Keratinocyte (primary cell): ENCODE data around the gene GTSF1L. TPM values are rescaled to one million over a fixed set of nuclear protein-coding genes. Genes with fewer than 3 reads are reported as not detected.

Source experiments
- DNase-seq: peaks from one replicate; pipeline ENCODE4 v3.0.0-alpha.2; 2011; ENCODE audit warnings: low read depth, missing footprints, low spot score
- FAIRE-seq: peaks from 2 replicates; lab custom pipeline; 2011; peaks lifted over from hg19 to GRCh38; lab: Jason Lieb, UNC
- H2AFZ ChIP-seq: 2 replicates; pipeline ENCODE4 v1.6.0; 2012; ENCODE audit warnings: low read length, control low read depth, inconsistent platforms; ENCODE audit not compliant: control insufficient read depth
- H3K27ac ChIP-seq: 2 replicates; pipeline ENCODE4 v1.5.1; 2011; ENCODE audit warnings: low read length; ENCODE audit not compliant: control insufficient read depth, insufficient read depth
- H3K27me3 ChIP-seq: 3 replicates; pipeline ENCODE4 v1.6.0; 2011; ENCODE audit warnings: low read length; ENCODE audit not compliant: control insufficient read depth, insufficient read depth; ENCODE audit errors: extremely low read depth
- H3K36me3 ChIP-seq, 2 experiments: 2 replicates in 1 of 2; 3 replicates in 1 of 2; pipeline ENCODE4 v1.5.1; 2011; ENCODE audit warnings: low read length in 2 of 2, mild to moderate bottlenecking in 1 of 2; ENCODE audit not compliant: control insufficient read depth in 2 of 2, insufficient read depth in 2 of 2; ENCODE audit errors: extremely low read depth in 1 of 2
- H3K4me1 ChIP-seq: 3 replicates; pipeline ENCODE4 v1.5.1; 2011; ENCODE audit warnings: low read length; ENCODE audit not compliant: control insufficient read depth, insufficient read depth; ENCODE audit errors: extremely low read depth
- H3K4me2 ChIP-seq: 3 replicates; pipeline ENCODE4 v1.6.0; 2011; ENCODE audit warnings: low read depth, low read length; ENCODE audit not compliant: control insufficient read depth, insufficient read depth; ENCODE audit errors: extremely low read depth
- H3K4me3 ChIP-seq, 3 experiments: fragments of 200-600 bp in 1 of 3; sonication (generic) in 1 of 3; 2 replicates in 2 of 3; 3 replicates in 1 of 3; pipeline ENCODE4 v1.5.1; 2011 to 2016; ENCODE audit warnings: low read length in 3 of 3, mild to moderate bottlenecking in 3 of 3, control low read depth in 2 of 3, inconsistent platforms in 1 of 3, low read depth in 1 of 3, mixed read lengths in 1 of 3, mixed run types in 1 of 3, moderate library complexity in 1 of 3; ENCODE audit not compliant: control insufficient read depth in 2 of 3, insufficient read depth in 2 of 3; ENCODE audit errors: extremely low read depth in 1 of 3
- H3K79me2 ChIP-seq: 2 replicates; pipeline ENCODE4 v1.6.0; 2012; ENCODE audit warnings: low read length; ENCODE audit not compliant: control insufficient read depth, insufficient read depth
- H3K9ac ChIP-seq: 3 replicates; pipeline ENCODE4 v1.6.0; 2011; ENCODE audit warnings: low read length; ENCODE audit not compliant: control insufficient read depth, insufficient read depth; ENCODE audit errors: extremely low read depth
- H3K9me1 ChIP-seq: 3 replicates; pipeline ENCODE4 v1.6.0; 2011; ENCODE audit warnings: low read length; ENCODE audit not compliant: control insufficient read depth, insufficient read depth; ENCODE audit errors: extremely low read depth
- H3K9me3 ChIP-seq: 2 replicates; pipeline ENCODE4 v1.5.1; 2012; ENCODE audit warnings: low read depth, low read length; ENCODE audit not compliant: control insufficient read depth
- H4K20me1 ChIP-seq: 3 replicates; pipeline ENCODE4 v1.6.0; 2011; ENCODE audit warnings: low read length; ENCODE audit not compliant: control insufficient read depth, insufficient read depth; ENCODE audit errors: extremely low read depth
- EZH2 ChIP-seq: IDR thresholded peaks from one replicate; pipeline ENCODE4 v1.6.1; 2012; ENCODE audit warnings: inconsistent platforms, mild to moderate bottlenecking, low read length, moderate library complexity
- dilution Hi-C: fragments of 300-500 bp; cut with MboI; formaldehyde crosslinking; loops from one replicate; pipeline ENCODE4 v1.7.0; 2020; ENCODE audit warnings: low sequenced_read_pairs; ENCODE audit not compliant: extremely low pct_ligation_motif_present
- polyA plus RNA-seq, 5 experiments: library from polyadenylated mRNA; depleted of rRNA in 3 of 5; stranded (reverse) in 3 of 5; stranded (forward) in 1 of 5; unstranded in 1 of 5; fragments of >200 nt; gene quantifications; 1 replicate in 1 of 5; 2 replicates in 3 of 5; 3 replicates in 1 of 5; pipeline versions ENCODE4 v1.2.1 to v1.2.3, GENCODE V29; 2011 to 2012; ENCODE audit warnings: missing spikeins in 2 of 5, low read depth in 1 of 5, low replicate concordance in 1 of 5
- TF ChIP-seq, protein P1 (sequence below), 3 experiments: IDR thresholded peaks in 1 of 3; conservative IDR thresholded peaks in 1 of 3; optimal IDR thresholded peaks in 1 of 3; 2 replicates in 2 of 3; 3 replicates in 1 of 3; pipeline versions ENCODE3 to v1.5.1; 2011; ENCODE audit warnings: low read length in 3 of 3, mild to moderate bottlenecking in 3 of 3, moderate library complexity in 2 of 3, control low read depth in 1 of 3, inconsistent platforms in 1 of 3; ENCODE audit not compliant: insufficient read depth in 2 of 3; ENCODE audit errors: extremely low read depth in 1 of 3

Gene GTSF1L
- polyA plus RNA-seq, 1 donor (not counting 4 experiments of a cell fraction or from before 2014, with no cell fraction given): not detected

DNA sequence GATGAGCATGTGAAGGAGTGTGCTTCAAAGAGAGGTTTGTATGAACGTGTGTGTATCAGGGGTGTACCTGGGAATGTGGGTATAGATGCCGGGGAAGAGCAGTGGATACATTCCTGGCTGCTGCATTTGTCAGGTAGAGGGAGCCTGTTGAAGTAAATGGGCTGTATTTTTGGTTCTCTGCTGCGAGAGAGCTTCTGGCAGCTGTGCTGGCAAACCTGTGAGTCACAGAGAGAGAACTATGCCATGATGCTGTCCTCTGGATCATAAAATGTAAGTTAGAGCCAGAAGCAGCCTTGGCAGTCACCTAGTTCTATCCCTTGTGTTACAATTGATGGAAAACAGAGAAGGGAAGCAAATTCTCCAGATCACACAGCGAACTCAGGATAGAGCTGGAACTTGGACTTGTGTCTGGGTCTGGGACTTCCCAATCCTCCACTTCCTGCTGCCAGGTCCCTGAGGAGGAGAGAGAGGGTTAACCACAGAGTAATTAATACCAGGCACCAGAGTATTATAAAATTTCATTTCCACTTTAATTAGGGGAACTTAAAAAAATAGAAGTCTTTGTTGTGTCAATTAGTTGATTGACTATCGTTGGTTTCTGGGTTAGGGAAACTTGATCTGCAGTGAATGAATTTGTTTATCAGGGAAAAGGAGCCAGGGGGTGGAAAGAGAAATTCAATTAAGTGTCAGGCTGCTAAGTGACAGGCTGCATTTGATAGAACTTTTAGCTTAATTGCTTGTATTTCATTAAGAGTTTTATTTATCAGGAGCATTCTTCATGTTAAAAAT lies 41.1 kb upstream of the GTSF1L start:
- no peaks in the 10 kb centered on the region for H3K9me3 ChIP-seq

DNA sequence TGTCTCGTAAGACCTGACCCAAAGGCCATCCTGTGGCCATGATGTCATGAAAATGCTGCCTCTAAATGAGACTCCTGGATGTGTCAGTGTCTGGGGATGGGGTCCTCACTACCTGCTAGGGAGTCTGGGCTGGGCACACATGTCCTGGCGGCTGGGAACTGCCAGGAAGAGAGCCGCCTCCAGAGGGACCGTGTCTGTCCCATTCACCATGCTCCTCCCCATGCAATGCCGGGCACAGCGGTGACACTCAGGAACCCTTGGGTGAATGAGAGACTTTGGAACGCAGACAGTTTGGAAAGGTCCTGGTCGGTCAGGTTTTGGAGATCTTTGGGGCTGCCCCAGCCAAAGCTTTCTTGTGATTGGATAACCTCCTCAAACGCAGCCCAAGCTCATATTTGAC lies 40.1 kb upstream of the GTSF1L start:
- Histone ChIP-seq H4K20me1 (no peaks in the 10 kb centered on the region), H3K27ac (no peak overlapping the region), H3K9me3 (no peaks in the 10 kb centered on the region), H3K4me2 (no peak overlapping the region), H3K79me2 (no peaks in the 10 kb centered on the region), H2AFZ (no peak overlapping the region), H3K4me1 (peaks cover 7% of the 10 kb centered on the region), H3K27me3 (peaks cover 27% of the 10 kb centered on the region), H3K4me3 (no peak overlapping the region), H3K9me1 (no peaks in the 10 kb centered on the region), H3K9ac (no peak overlapping the region), H3K36me3 (no peaks in the 10 kb centered on the region)
- TF ChIP-seq EZH2: no peak
- TF ChIP-seq, protein P1, sequence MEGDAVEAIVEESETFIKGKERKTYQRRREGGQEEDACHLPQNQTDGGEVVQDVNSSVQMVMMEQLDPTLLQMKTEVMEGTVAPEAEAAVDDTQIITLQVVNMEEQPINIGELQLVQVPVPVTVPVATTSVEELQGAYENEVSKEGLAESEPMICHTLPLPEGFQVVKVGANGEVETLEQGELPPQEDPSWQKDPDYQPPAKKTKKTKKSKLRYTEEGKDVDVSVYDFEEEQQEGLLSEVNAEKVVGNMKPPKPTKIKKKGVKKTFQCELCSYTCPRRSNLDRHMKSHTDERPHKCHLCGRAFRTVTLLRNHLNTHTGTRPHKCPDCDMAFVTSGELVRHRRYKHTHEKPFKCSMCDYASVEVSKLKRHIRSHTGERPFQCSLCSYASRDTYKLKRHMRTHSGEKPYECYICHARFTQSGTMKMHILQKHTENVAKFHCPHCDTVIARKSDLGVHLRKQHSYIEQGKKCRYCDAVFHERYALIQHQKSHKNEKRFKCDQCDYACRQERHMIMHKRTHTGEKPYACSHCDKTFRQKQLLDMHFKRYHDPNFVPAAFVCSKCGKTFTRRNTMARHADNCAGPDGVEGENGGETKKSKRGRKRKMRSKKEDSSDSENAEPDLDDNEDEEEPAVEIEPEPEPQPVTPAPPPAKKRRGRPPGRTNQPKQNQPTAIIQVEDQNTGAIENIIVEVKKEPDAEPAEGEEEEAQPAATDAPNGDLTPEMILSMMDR (optimal IDR thresholded peaks at IDR 0.05 in 1 of 3, IDR thresholded peaks at IDR 0.05 in 1 of 3, conservative IDR thresholded peaks at IDR 0.05 in 1 of 3; ENCODE audit: extremely low read depth in 1 of 3, insufficient read depth in 2 of 3, low read length in 3 of 3): no peak
- DNase-seq (no peak), FAIRE-seq (no peak)
- dilution Hi-C loops: no loop called here

More for the DNA sequence above, 41.1 kb upstream of the GTSF1L start:
- Histone ChIP-seq H4K20me1 (no peaks in the 10 kb centered on the region), H3K4me1 (peaks cover 7% of the 10 kb centered on the region), H3K27ac (no peak overlapping the region), H3K9ac (no peak overlapping the region), H3K36me3 (no peaks in the 10 kb centered on the region), H3K9me1 (no peaks in the 10 kb centered on the region), H2AFZ (no peak overlapping the region), H3K4me2 (no peak overlapping the region), H3K4me3 (no peak overlapping the region), H3K79me2 (no peaks in the 10 kb centered on the region), H3K27me3 (peaks cover 27% of the 10 kb centered on the region)
- FAIRE-seq (peak; percentile 87), DNase-seq (no peak)
- TF ChIP-seq EZH2: no peak
- TF ChIP-seq, protein P1 (optimal IDR thresholded peaks at IDR 0.05 in 1 of 3, IDR thresholded peaks at IDR 0.05 in 1 of 3, conservative IDR thresholded peaks at IDR 0.05 in 1 of 3; ENCODE audit: extremely low read depth in 1 of 3, insufficient read depth in 2 of 3, low read length in 3 of 3): peak; percentile 23 to 47 (median 27)
- dilution Hi-C loops: no loop called here
